ENCODE data around the gene FN1. TPM values are rescaled to one million over a fixed set of nuclear protein-coding genes. Genes with fewer than 3 reads are reported as not detected.
A peak's percentile ranks its signal among the peaks of the same experiment; 100 is the strongest.

The FN1 gene
- total and polyA plus RNA-seq, 2 donors (not counting 3 experiments of a cell fraction or from before 2014, with no cell fraction given), result 3,221 to 3,740 TPM

GRCh38 chr2:215437614-215438013 is 1.7 kb upstream of the FN1 start:
- no peaks in the 10 kb centered on the region for H3K27me3 ChIP-seq (ENCODE audit: control insufficient read depth in 2 of 2, insufficient read depth in 2 of 2, low read length in 2 of 2)
- H3K9ac ChIP-seq (replicated peaks; ENCODE audit: extremely low read depth, insufficient read depth, low read length), result peak overlapping the region; percentile 100
- CTCF ChIA-PET, result interaction anchor here (0.9 to 2.1 kb wide), 7 partner anchors 9 to 493 kb away, joined by 3 to 11 read pairs (median 3); no protein-coding TSS in a partner anchor
- FAIRE-seq (no peak), DNase-seq (ENCODE audit: low read depth, low spot score) (no peak)
- intact Hi-C loops (cut with micrococcal nuclease), result no loop called here
- peaks cover 4 to 10% of the 10 kb centered on the region in 2 experiments for H3K36me3 ChIP-seq (ENCODE audit: control insufficient read depth in 2 of 2, extremely low read depth in 1 of 2, insufficient read depth in 2 of 2, low read length in 2 of 2)
- peak overlapping the region; percentile 100 for H3K27ac ChIP-seq (ENCODE audit: insufficient read depth, low read depth, low read length)
- POLR2A ChIA-PET, result no interaction called here
- peak overlapping the region; percentile 53 for H2AFZ ChIP-seq (ENCODE audit: low read depth, low read length)
- peaks cover 29% of the 10 kb centered on the region for H3K4me1 ChIP-seq (ENCODE audit: control insufficient read depth, extremely low read depth, insufficient read depth, low read length)
- H3K4me3 ChIP-seq (replicated peaks in 1 of 3; ENCODE audit: insufficient read depth in 1 of 3, low read depth in 1 of 3, low read length in 3 of 3), result peak overlapping the region in 2 of 3 experiments; percentile 61 to 92
- peaks cover 2% of the 10 kb centered on the region for H4K20me1 ChIP-seq (replicated peaks; ENCODE audit: control insufficient read depth, extremely low read depth, insufficient read depth, low read length)
- no TSS peak for BruUV-seq (replicated peaks)
- no peaks in the 10 kb centered on the region for H3K9me3 ChIP-seq (replicated peaks; ENCODE audit: control insufficient read depth, insufficient read depth, low read length)
- H3K4me2 ChIP-seq (ENCODE audit: insufficient read depth, low read length), result peak overlapping the region; percentile 79
- TF ChIP-seq GATA2 (IDR thresholded peaks at IDR 0.05; ENCODE audit: insufficient read depth, insufficient read length, low read depth, low read length), result no peak
- TF ChIP-seq FOS (IDR thresholded peaks at IDR 0.05; ENCODE audit: borderline replicate concordance, insufficient read depth, low read length), result no peak
- no peak for TF ChIP-seq MAX (IDR thresholded peaks at IDR 0.05; ENCODE audit: insufficient read depth, insufficient read length)
- no peak for TF ChIP-seq MYC (IDR thresholded peaks at IDR 0.05; ENCODE audit: low read depth, low read length)
- peaks cover 29% of the 10 kb centered on the region for H3K79me2 ChIP-seq (ENCODE audit: control insufficient read depth, insufficient read depth, low read length)
- H3K9me1 ChIP-seq (replicated peaks; ENCODE audit: control insufficient read depth, extremely low read depth, insufficient read depth, low read length), result no peaks in the 10 kb centered on the region
- dilution Hi-C loops (cut with MboI; ENCODE audit: extremely low pct_ligation_motif_present, low sequenced_read_pairs), result no loop called here

GRCh38 chr2:215436705-215437565 is 1.1 kb upstream of the FN1 start:
- H3K36me3 ChIP-seq (ENCODE audit: control insufficient read depth in 2 of 2, extremely low read depth in 1 of 2, insufficient read depth in 2 of 2, low read length in 2 of 2), result peaks cover 10 to 12% of the 10 kb centered on the region in 2 experiments
- peak overlapping the region; percentile 61 to 92 (median 65) for H3K4me3 ChIP-seq (replicated peaks in 1 of 3; ENCODE audit: insufficient read depth in 1 of 3, low read depth in 1 of 3, low read length in 3 of 3)
- H3K4me1 ChIP-seq (ENCODE audit: control insufficient read depth, extremely low read depth, insufficient read depth, low read length), result peaks cover 35% of the 10 kb centered on the region
- H3K9ac ChIP-seq (replicated peaks; ENCODE audit: extremely low read depth, insufficient read depth, low read length), result peak overlapping the region; percentile 100
- peaks cover 2% of the 10 kb centered on the region for H4K20me1 ChIP-seq (replicated peaks; ENCODE audit: control insufficient read depth, extremely low read depth, insufficient read depth, low read length)
- TSS peak; percentile 82 for BruUV-seq (replicated peaks)
- dilution Hi-C loops (cut with MboI; ENCODE audit: extremely low pct_ligation_motif_present, low sequenced_read_pairs), result no loop called here
- no peaks in the 10 kb centered on the region for H3K27me3 ChIP-seq (ENCODE audit: control insufficient read depth in 2 of 2, insufficient read depth in 2 of 2, low read length in 2 of 2)
- TF ChIP-seq EZH2 (IDR thresholded peaks at IDR 0.05; ENCODE audit: borderline replicate concordance, low read depth, low read length, severe bottlenecking) (no peak), POLR2AphosphoS5 (IDR thresholded peaks at IDR 0.05; ENCODE audit: insufficient read depth, low read depth, low read length) (no peak), JUN (IDR thresholded peaks at IDR 0.05; ENCODE audit: borderline replicate concordance, insufficient read depth, insufficient read length, low read depth) (no peak), MAX (IDR thresholded peaks at IDR 0.05; ENCODE audit: insufficient read depth, insufficient read length) (no peak)
- ChIA-PET POLR2A (interaction anchor here (0.6 to 1.1 kb wide), 4 partner anchors 14 to 476 kb away, joined by 3 to 8 read pairs (median 4); no protein-coding TSS in a partner anchor), CTCF (interaction anchor here (0.7 to 2.1 kb wide), 12 partner anchors 10 to 494 kb away, joined by 3 to 11 read pairs (median 4); no protein-coding TSS in a partner anchor)
- peak overlapping the region; percentile 28 for H2AFZ ChIP-seq (ENCODE audit: low read depth, low read length)
- DNase-seq (ENCODE audit: low read depth, low spot score), result peak; percentile 78
- no peak for FAIRE-seq
- no peaks in the 10 kb centered on the region for H3K9me1 ChIP-seq (replicated peaks; ENCODE audit: control insufficient read depth, extremely low read depth, insufficient read depth, low read length)
- peaks cover 34% of the 10 kb centered on the region for H3K79me2 ChIP-seq (ENCODE audit: control insufficient read depth, insufficient read depth, low read length)
- no peaks in the 10 kb centered on the region for H3K9me3 ChIP-seq (replicated peaks; ENCODE audit: control insufficient read depth, insufficient read depth, low read length)
- intact Hi-C loops (cut with micrococcal nuclease), result loop anchor here (1.0 kb wide), 11 partner anchors 91 to 483 kb away; no protein-coding TSS in a partner anchor
- peak overlapping the region; percentile 79 for H3K4me2 ChIP-seq (ENCODE audit: insufficient read depth, low read length)
- H3K27ac ChIP-seq (ENCODE audit: insufficient read depth, low read depth, low read length), result peak overlapping the region; percentile 100

Measured in endothelial cell of umbilical vein (primary cell).